ENCODE data around the gene CFL1. TPM values are rescaled to one million over a fixed set of nuclear protein-coding genes. Genes with fewer than 3 reads are reported as not detected.
A peak's percentile ranks its signal among the peaks of the same experiment; 100 is the strongest.

CFL1 gene
- total RNA-seq, 1 experiment from 2014 or later, result 960 TPM

DNA sequence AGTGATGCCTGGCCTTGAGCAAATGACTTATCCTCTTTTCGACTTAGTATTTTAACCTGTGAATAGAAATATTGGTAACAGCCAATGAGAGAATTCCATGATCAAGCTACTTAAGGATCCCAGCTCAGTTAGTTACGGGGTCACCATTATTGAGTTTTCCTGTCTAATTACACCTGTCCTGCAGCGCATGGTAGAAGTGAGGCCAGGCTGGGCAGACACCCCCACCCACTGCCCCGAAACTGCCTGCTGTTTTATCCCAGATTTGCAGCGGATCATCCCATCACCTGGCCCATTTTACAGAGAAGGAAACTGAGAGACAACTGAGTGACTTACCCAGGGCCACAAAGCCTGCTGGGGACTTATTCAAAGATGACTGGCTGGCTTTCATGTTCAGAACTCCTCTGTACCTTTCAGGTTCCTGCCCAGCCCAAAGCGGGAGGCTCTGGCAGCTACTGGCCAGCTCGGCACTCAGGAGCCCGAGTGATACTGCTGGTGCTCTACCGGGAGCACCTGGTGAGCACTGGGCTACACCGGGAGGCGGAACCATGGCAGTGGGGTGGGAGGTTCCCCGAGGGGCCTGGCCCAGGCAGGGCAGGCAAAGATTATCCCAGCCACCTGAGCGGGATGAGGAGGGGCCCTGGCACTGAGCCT is 3.7 kb upstream of the CFL1 start:
- POLR2A ChIA-PET, result interaction anchor here (0.6 to 1.1 kb wide), 3 partner anchors 8 to 89 kb away, joined by 5 to 6 read pairs (median 5); partner anchors contain the start of gene FIBP
- no peaks in the 10 kb centered on the region for H3K36me3 ChIP-seq (ENCODE audit: control insufficient read depth, insufficient read depth, low read length)
- no peaks in the 10 kb centered on the region for H3K9me3 Mint-ChIP-seq (ENCODE audit: unreplicated experiment)
- TF ChIP-seq, protein P1, sequence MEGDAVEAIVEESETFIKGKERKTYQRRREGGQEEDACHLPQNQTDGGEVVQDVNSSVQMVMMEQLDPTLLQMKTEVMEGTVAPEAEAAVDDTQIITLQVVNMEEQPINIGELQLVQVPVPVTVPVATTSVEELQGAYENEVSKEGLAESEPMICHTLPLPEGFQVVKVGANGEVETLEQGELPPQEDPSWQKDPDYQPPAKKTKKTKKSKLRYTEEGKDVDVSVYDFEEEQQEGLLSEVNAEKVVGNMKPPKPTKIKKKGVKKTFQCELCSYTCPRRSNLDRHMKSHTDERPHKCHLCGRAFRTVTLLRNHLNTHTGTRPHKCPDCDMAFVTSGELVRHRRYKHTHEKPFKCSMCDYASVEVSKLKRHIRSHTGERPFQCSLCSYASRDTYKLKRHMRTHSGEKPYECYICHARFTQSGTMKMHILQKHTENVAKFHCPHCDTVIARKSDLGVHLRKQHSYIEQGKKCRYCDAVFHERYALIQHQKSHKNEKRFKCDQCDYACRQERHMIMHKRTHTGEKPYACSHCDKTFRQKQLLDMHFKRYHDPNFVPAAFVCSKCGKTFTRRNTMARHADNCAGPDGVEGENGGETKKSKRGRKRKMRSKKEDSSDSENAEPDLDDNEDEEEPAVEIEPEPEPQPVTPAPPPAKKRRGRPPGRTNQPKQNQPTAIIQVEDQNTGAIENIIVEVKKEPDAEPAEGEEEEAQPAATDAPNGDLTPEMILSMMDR (IDR thresholded peaks at IDR 0.05; ENCODE audit: insufficient read depth in 1 of 2, low read depth in 1 of 2, low read length in 1 of 2, severe bottlenecking in 1 of 2, unreplicated experiment in 1 of 2), result no peak
- BruUV-seq (replicated peaks), result no TSS peak
- intact Hi-C loops (cut with micrococcal nuclease; ENCODE audit: unreplicated experiment), result no loop called here
- peaks cover 11% of the 10 kb centered on the region for H3K4me1 Mint-ChIP-seq (ENCODE audit: low read depth, unreplicated experiment)
- CTCF ChIA-PET, result interaction anchor here (1.1 to 7.7 kb wide), 4 partner anchors 9 to 150 kb away, joined by 3 to 241 read pairs (median 33); partner anchors contain the start of genes CCDC85B, FIBP and KAT5
- peaks cover 70% of the 10 kb centered on the region for H3K36me3 Mint-ChIP-seq (ENCODE audit: insufficient read depth, unreplicated experiment)
- H3K27me3 ChIP-seq (replicated peaks; ENCODE audit: control insufficient read depth, insufficient read depth, low read length), result no peaks in the 10 kb centered on the region
- H3K9me3 ChIP-seq, result no peaks in the 10 kb centered on the region
- H3K4me3 ChIP-seq (ENCODE audit: low read depth, low read length), result peak overlapping the region; percentile 87
- peak overlapping the region; percentile 97 for H3K4me3 Mint-ChIP-seq (ENCODE audit: unreplicated experiment)
- no peaks in the 10 kb centered on the region for H3K27me3 Mint-ChIP-seq (ENCODE audit: insufficient read depth, unreplicated experiment)
- H3K27ac Mint-ChIP-seq (ENCODE audit: unreplicated experiment), result peak overlapping the region; percentile 95
- peaks cover 8% of the 10 kb centered on the region for H3K4me1 ChIP-seq
- peak in 1 of 2 experiments; percentile 32 for DNase-seq

DNA sequence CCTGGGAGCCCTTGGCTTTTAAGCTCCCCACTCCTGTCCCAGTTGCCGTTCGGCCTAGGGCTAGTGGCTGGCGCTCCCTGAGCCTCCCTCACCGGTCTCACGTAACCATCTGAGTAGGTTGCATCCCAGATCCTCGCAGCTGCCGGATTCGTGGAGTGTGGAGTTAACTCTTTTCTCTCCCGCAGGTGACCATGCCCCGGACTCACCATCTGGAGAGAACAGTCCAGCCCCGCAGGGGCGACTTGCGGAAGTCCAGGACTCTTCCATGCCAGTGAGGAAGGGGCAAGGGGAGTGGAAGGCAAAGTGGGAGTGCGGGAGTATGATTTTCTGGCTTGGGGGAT is 3.2 kb upstream of the CFL1 start:
- TF ChIP-seq, protein P1 (IDR thresholded peaks at IDR 0.05; ENCODE audit: insufficient read depth in 1 of 2, low read depth in 1 of 2, low read length in 1 of 2, severe bottlenecking in 1 of 2, unreplicated experiment in 1 of 2), result no peak
- POLR2A ChIA-PET, result interaction anchor here (0.6 to 1.3 kb wide), 4 partner anchors 8 to 246 kb away, joined by 3 to 6 read pairs (median 4); partner anchors contain the start of genes FIBP and PCNX3
- peaks cover 13% of the 10 kb centered on the region for H3K4me1 ChIP-seq
- peaks cover 75% of the 10 kb centered on the region for H3K36me3 Mint-ChIP-seq (ENCODE audit: insufficient read depth, unreplicated experiment)
- H3K36me3 ChIP-seq (ENCODE audit: control insufficient read depth, insufficient read depth, low read length), result no peaks in the 10 kb centered on the region
- BruUV-seq (replicated peaks), result no TSS peak
- peak in 1 of 2 experiments; percentile 39 for DNase-seq
- CTCF ChIA-PET, result interaction anchor here (0.6 to 7.7 kb wide), 6 partner anchors 9 to 149 kb away, joined by 3 to 241 read pairs (median 16); partner anchors contain the start of genes CCDC85B, FIBP and KAT5
- peak overlapping the region; percentile 97 for H3K4me3 Mint-ChIP-seq (ENCODE audit: unreplicated experiment)
- H3K27me3 ChIP-seq (replicated peaks; ENCODE audit: control insufficient read depth, insufficient read depth, low read length), result no peaks in the 10 kb centered on the region
- H3K4me3 ChIP-seq (ENCODE audit: low read depth, low read length), result peak overlapping the region; percentile 87
- H3K9me3 ChIP-seq, result no peaks in the 10 kb centered on the region
- no peaks in the 10 kb centered on the region for H3K9me3 Mint-ChIP-seq (ENCODE audit: unreplicated experiment)
- H3K4me1 Mint-ChIP-seq (ENCODE audit: low read depth, unreplicated experiment), result peaks cover 16% of the 10 kb centered on the region
- H3K27me3 Mint-ChIP-seq (ENCODE audit: insufficient read depth, unreplicated experiment), result no peaks in the 10 kb centered on the region
- peak overlapping the region; percentile 95 for H3K27ac Mint-ChIP-seq (ENCODE audit: unreplicated experiment)
- intact Hi-C loops (cut with micrococcal nuclease; ENCODE audit: unreplicated experiment), result no loop called here

DNA sequence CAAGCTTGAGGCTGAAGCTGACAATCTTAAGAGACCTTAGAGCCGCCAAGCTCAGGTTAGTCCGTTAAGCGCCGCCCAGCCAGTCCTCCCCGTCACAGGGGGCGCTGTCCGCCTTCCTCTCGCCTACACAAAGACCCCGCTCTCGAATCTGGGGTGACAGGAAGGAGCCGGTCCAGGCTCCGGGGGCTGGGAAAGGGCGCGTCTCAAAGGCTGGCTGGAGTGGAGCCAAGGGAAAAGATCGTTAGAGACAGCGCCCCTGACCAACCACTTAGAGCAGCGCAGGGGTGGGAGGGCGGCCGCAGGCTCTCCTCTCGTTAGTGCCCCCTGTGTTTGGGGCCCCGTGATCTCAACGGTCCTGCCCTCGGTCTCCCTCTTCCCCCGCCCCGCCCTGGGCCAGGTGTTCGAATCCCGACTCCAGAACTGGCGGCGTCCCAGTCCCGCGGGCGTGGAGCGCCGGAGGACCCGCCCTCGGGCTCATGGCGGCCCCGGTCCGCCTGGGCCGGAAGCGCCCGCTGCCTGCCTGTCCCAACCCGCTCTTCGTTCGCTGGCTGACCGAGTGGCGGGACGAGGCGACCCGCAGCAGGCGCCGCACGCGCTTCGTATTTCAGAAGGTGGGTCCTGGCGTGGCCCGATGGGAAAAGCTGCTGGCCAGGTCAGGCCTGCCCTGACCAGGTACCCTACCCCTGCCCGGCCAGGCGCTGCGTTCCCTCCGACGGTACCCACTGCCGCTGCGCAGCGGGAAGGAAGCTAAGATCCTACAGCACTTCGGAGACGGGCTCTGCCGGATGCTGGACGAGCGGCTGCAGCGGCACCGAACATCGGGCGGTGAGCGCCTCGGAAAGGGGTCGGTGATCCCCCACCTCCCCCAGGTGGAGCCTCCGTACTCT is 2.5 kb upstream of the CFL1 start, which contains the start of gene MUS81:
Gene MUS81 (plus strand): TSS at position 156 of the 887 bp plus-strand sequence. CDS start 321 bp downstream, at position 477.
- peaks cover 19% of the 10 kb centered on the region for H3K4me1 Mint-ChIP-seq (ENCODE audit: low read depth, unreplicated experiment)
- TF ChIP-seq, protein P1 (IDR thresholded peaks at IDR 0.05; ENCODE audit: insufficient read depth in 1 of 2, low read depth in 1 of 2, low read length in 1 of 2, severe bottlenecking in 1 of 2, unreplicated experiment in 1 of 2), result peak; percentile 85 to 95
- H3K36me3 Mint-ChIP-seq (ENCODE audit: insufficient read depth, unreplicated experiment), result peaks cover 79% of the 10 kb centered on the region
- no peaks in the 10 kb centered on the region for H3K9me3 Mint-ChIP-seq (ENCODE audit: unreplicated experiment)
- no peaks in the 10 kb centered on the region for H3K27me3 ChIP-seq (replicated peaks; ENCODE audit: control insufficient read depth, insufficient read depth, low read length)
- BruUV-seq (replicated peaks), result TSS peak; percentile 45
- peak; percentile 96 to 97 for DNase-seq
- peaks cover 15% of the 10 kb centered on the region for H3K4me1 ChIP-seq
- POLR2A ChIA-PET, result interaction anchor here (0.6 to 3.0 kb wide), 20 partner anchors 8 to 255 kb away, joined by 3 to 43 read pairs (median 6); partner anchors contain the start of genes BANF1, CCDC85B, FIBP and OVOL1
- H3K4me3 ChIP-seq (ENCODE audit: low read depth, low read length), result peak within 1 kb of the TSS; percentile 87
- peaks cover 4% of the 10 kb centered on the region; the same call in 1 of the 2 replicates for H3K36me3 ChIP-seq (ENCODE audit: control insufficient read depth, insufficient read depth, low read length)
- peak within 1 kb of the TSS; percentile 95 for H3K27ac Mint-ChIP-seq (ENCODE audit: unreplicated experiment)
- peak within 1 kb of the TSS; percentile 97 for H3K4me3 Mint-ChIP-seq (ENCODE audit: unreplicated experiment)
- no peaks in the 10 kb centered on the region for H3K27me3 Mint-ChIP-seq (ENCODE audit: insufficient read depth, unreplicated experiment)
- H3K9me3 ChIP-seq, result no peaks in the 10 kb centered on the region
- CTCF ChIA-PET, result interaction anchor here (0.5 to 7.7 kb wide), 40 partner anchors 9 to 555 kb away, joined by 3 to 241 read pairs (median 4); partner anchors contain the start of genes BANF1, CCDC85B, CTSW and EIF1AD
- intact Hi-C loops (cut with micrococcal nuclease; ENCODE audit: unreplicated experiment), result loop anchor here (1.0 kb wide), 2 partner anchors 28 to 142 kb away; partner anchors contain the start of genes BANF1, EIF1AD and FIBP

Measured in Caco-2 (cell line).